Sigmoid colon (tissue), 7 donors: ENCODE measurements around the gene MBD2. TPM values are rescaled to one million over a fixed set of nuclear protein-coding genes. Genes with fewer than 3 reads are reported as not detected.

Source experiments
- DNase-seq: peaks from one replicate; pipeline ENCODE4 v3.0.0-alpha.2; 2019
- H3K27ac ChIP-seq, 4 donors: fragments of 200-600 bp; sonication (generic); one replicate each; pipeline ENCODE4 v1.5.1; 2016 to 2019; ENCODE audit warnings: mild to moderate bottlenecking in 1 of 4
- H3K27me3 ChIP-seq, 3 donors: fragments of 200-600 bp; sonication (generic); one replicate each; pipeline ENCODE4 v1.5.1; 2019; ENCODE audit warnings: mild to moderate bottlenecking in 1 of 3
- H3K36me3 ChIP-seq, 4 donors: fragments of 200-600 bp; sonication (generic); one replicate each; pipeline ENCODE4 v1.5.1; 2016 to 2019
- H3K4me1 ChIP-seq, 4 donors: fragments of 200-600 bp; sonication (generic); one replicate each; pipeline ENCODE4 v1.5.1; 2017 to 2019
- H3K4me3 ChIP-seq, 4 donors: fragments of 200-600 bp; sonication (generic); one replicate each; pipeline ENCODE4 v1.5.1; 2017 to 2019; ENCODE audit warnings: mild to moderate bottlenecking in 2 of 4, moderate library complexity in 1 of 4
- H3K9me3 ChIP-seq, 4 donors: fragments of 200-600 bp in 3 of 4; sonication (generic) in 3 of 4; one replicate each; pipeline versions ENCODE4 v1.5.1 to v1.6.1; 2013 to 2019
- CTCF ChIP-seq, 4 experiments: fragments of 450-650 bp in 3 of 4; fragments of 200-600 bp in 1 of 4; IDR thresholded peaks; one replicate each; pipeline ENCODE4 v1.5.1; 2016 to 2019; ENCODE audit warnings: antibody characterized with exemption in 4 of 4, mild to moderate bottlenecking in 3 of 4, moderate library complexity in 2 of 4
- EP300 ChIP-seq, 4 donors: sonication (generic); formaldehyde crosslinking; IDR thresholded peaks; one replicate each; pipeline ENCODE4 v1.6.1; 2017; ENCODE audit warnings: antibody characterized with exemption in 4 of 4
- POLR2A ChIP-seq, 2 donors: fragments of 450-650 bp; IDR thresholded peaks; one replicate each; pipeline ENCODE4 v1.6.1; 2016; ENCODE audit warnings: antibody characterized with exemption in 2 of 2, mild to moderate bottlenecking in 2 of 2, moderate library complexity in 2 of 2
- POLR2AphosphoS5 ChIP-seq, 4 donors: sonication (generic); formaldehyde crosslinking; IDR thresholded peaks; one replicate each; pipeline ENCODE4 v1.6.1; 2017; ENCODE audit warnings: antibody characterized with exemption in 4 of 4
- WGBS, 2 donors: extraction: QIAGEN DNeasy Blood & Tissue Kit; methylation state at CpG; one replicate each; pipeline ENCODE4 v1.1.7; 2013; 5-methylcytosine and 5-hydroxymethylcytosine counted together
- intact Hi-C: fragments of 100-400 bp; cut with DNase I; formaldehyde crosslinking; loops from one replicate; pipeline ENCODE4 v1.15.1; 2023
- polyA plus RNA-seq, 3 donors: library from polyadenylated mRNA; stranded (reverse); fragments of 200-250 nt; gene quantifications; one replicate each; pipeline ENCODE4 v1.2.3, GENCODE V29; 2013
- small RNA-seq, 3 donors: library from RNA; depleted of rRNA; stranded (forward); fragments of <200 nt; gene quantifications; one replicate each; pipeline ENCODE3, GENCODE V24; 2016
- total RNA-seq, 4 donors: library from RNA; depleted of rRNA; stranded (reverse); fragments of >200 nt; gene quantifications; one replicate each; pipeline ENCODE4 v1.1.0, GENCODE V29; 2016
- donor health status: healthy with polysubstance abuse.
- donor health status: Bipolar disorder and iron deficiency.
- donor health status: healthy.

Gene MBD2
- total and polyA plus RNA-seq, 7 donors, result 21.4 to 36.7 (median 32.1) TPM

DNA sequence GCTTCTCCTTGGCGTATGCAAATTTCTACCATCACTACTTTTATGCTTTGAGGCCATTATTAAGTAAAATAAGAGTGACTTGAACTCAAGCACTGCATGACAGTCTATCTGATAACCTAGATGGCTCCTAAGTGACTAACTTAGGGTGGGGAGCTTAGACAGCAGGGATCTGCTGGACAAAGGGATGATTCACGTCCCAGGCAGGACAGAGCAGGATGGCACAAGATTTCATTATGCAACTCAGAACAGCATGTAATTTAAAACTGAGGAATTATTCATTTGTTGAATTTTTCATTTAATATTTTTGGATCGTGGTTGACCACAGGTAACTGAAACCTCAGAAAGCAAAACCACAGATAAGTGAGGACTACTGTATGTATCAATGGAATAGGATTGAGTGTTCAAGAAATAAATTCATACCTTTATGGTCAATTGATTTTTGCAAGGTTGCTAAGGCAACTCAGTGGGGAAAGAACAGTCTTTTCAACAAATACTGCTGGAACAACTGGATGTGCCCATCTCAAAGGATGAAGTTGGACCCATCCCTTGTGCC lies 115.3 kb downstream of the MBD2 start:
- intact Hi-C loops, result no loop called here
- TF ChIP-seq POLR2AphosphoS5 (IDR thresholded peaks at IDR 0.05), result no peak
- no peak for TF ChIP-seq EP300 (IDR thresholded peaks at IDR 0.05)
- no peak for TF ChIP-seq POLR2A (IDR thresholded peaks at IDR 0.05)
- no peak for TF ChIP-seq CTCF (IDR thresholded peaks at IDR 0.05)
- no peaks in the 10 kb centered on the region for H3K4me1 ChIP-seq
- H3K9me3 ChIP-seq, result no peaks in the 10 kb centered on the region
- 85 to 89% methylated on average over 3 of the region's 3 CpGs for WGBS, 2 donors
- H3K27me3 ChIP-seq, result no peaks in the 10 kb centered on the region
- no peak for DNase-seq
- H3K4me3 ChIP-seq, result no peak overlapping the region
- no peaks in the 10 kb centered on the region for H3K36me3 ChIP-seq
- H3K27ac ChIP-seq, result no peak overlapping the region

DNA sequence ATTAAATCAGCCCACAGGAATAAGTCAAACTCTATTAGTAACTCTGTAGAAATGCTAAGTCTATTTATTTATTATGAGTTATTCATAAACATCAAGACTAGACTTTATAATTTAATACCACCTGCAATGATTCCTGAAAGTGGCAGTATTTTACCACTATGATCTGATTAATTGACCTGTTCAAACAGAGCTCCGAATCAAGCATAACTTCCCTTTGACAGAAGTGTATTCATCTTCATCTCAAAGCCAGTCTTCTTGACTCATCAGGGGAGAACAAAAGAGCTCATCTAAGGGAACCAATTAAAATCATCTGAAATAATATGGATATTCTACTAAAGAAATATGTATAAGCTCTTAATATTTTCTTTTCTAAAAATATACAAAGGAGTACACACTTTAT lies 122.3 kb downstream of the MBD2 start:
- intact Hi-C loops, result no loop called here
- H3K27me3 ChIP-seq, result no peaks in the 10 kb centered on the region
- no peak for DNase-seq
- H3K9me3 ChIP-seq, result no peaks in the 10 kb centered on the region
- TF ChIP-seq POLR2A (IDR thresholded peaks at IDR 0.05) (no peak), CTCF (IDR thresholded peaks at IDR 0.05) (no peak), POLR2AphosphoS5 (IDR thresholded peaks at IDR 0.05) (no peak), EP300 (IDR thresholded peaks at IDR 0.05) (no peak)
- 80 to 86% methylated on average over 1 of the region's 1 CpG for WGBS, 2 donors
- H3K27ac ChIP-seq, result no peak overlapping the region
- no peaks in the 10 kb centered on the region for H3K4me1 ChIP-seq
- H3K36me3 ChIP-seq, result no peaks in the 10 kb centered on the region
- H3K4me3 ChIP-seq, result no peak overlapping the region

Small RNAs within 50 kb of the gene (small RNA-seq; reads per million reads assigned to genes)
- gene SNORA37, result 3.6 to 8.3 (median 3.7) reads per million in 3 donors

Other genes starting within 250 kb of the MBD2 start
- 10 to 100 TPM; 32.7 to 46.7 (median 41.0) TPM for gene POLI, start 44.8 kb upstream of the MBD2 start, total RNA-seq
- gene POLI, start 44.8 kb upstream of the MBD2 start, polyA plus RNA-seq, result 10 to 100 TPM in 1 of 3 donors, 1 to 10 TPM in 2; 2.5 to 10.8 (median 6.8) TPM
- not detected for gene STARD6, start 133.2 kb upstream of the MBD2 start, total RNA-seq
- gene STARD6, start 133.2 kb upstream of the MBD2 start, polyA plus RNA-seq, result not detected
- 1 to 10 TPM; 1.3 to 4.1 (median 2.8) TPM for gene C18orf54, start 133.2 kb upstream of the MBD2 start, total RNA-seq
- 1 to 10 TPM in 2 of 3 donors, under 1 TPM in 1; 0.60 to 1.7 (median 1.4) TPM for gene C18orf54, start 133.2 kb upstream of the MBD2 start, polyA plus RNA-seq